Transverse colon (tissue), 4 donors: ENCODE results near the gene B3GALNT2. TPM values are rescaled to one million over a fixed set of nuclear protein-coding genes. Genes with fewer than 3 reads are reported as not detected.

Experiments used
- DNase-seq: peaks from one replicate; pipeline ENCODE4 v3.0.0-alpha.2; 2019
- H3K27ac ChIP-seq, 4 donors: fragments of 200-600 bp; sonication (generic); 2 replicates each; pipeline ENCODE4 v1.5.1; 2016 to 2018; ENCODE audit warnings: inconsistent platforms in 4 of 4
- H3K27me3 ChIP-seq: fragments of 200-600 bp; sonication (generic); 2 replicates; pipeline ENCODE4 v1.5.1; 2017; ENCODE audit warnings: inconsistent platforms
- H3K36me3 ChIP-seq, 4 donors: fragments of 200-600 bp; sonication (generic); 2 replicates each; pipeline ENCODE4 v1.5.1; 2017 to 2019; ENCODE audit warnings: inconsistent platforms in 4 of 4
- H3K4me1 ChIP-seq, 4 donors: fragments of 200-600 bp; sonication (generic); 2 replicates each; pipeline ENCODE4 v1.5.1; 2017 to 2020; ENCODE audit warnings: inconsistent platforms in 4 of 4
- H3K4me3 ChIP-seq, 4 donors: fragments of 200-600 bp; sonication (generic); 1 replicate in 1 of 4; 2 replicates in 3 of 4; pipeline versions ENCODE4 v1.5.1 to v1.6.1; 2017 to 2019; ENCODE audit warnings: inconsistent platforms in 4 of 4
- H3K9me3 ChIP-seq, 2 donors: fragments of 200-600 bp; sonication (generic); 2 replicates each; pipeline ENCODE4 v1.5.1; 2017 to 2019; ENCODE audit warnings: inconsistent platforms in 2 of 2
- EP300 ChIP-seq: sonication (generic); formaldehyde crosslinking; IDR thresholded peaks from one replicate; pipeline ENCODE4 v1.6.1; 2017; ENCODE audit warnings: antibody characterized with exemption, low read depth
- POLR2A ChIP-seq: fragments of 450-650 bp; IDR thresholded peaks from one replicate; pipeline ENCODE4 v1.6.1; 2016; ENCODE audit warnings: antibody characterized with exemption, mild to moderate bottlenecking, moderate library complexity
- POLR2AphosphoS5 ChIP-seq, 3 donors: sonication (generic); formaldehyde crosslinking; IDR thresholded peaks; one replicate each; pipeline ENCODE4 v1.6.1; 2016; ENCODE audit warnings: antibody characterized with exemption in 3 of 3
- WGBS, 2 donors: methylation state at CpG; one replicate each; pipeline ENCODE4 v1.1.5; 2018; ENCODE audit warnings: low coverage in 1 of 2; 5-methylcytosine and 5-hydroxymethylcytosine counted together
- in situ Hi-C, 4 donors: fragments of 200-750 bp; cut with MboI; loops; one replicate each; pipeline versions ENCODE4 v1.15.0 to v1.15.1; 2017; ENCODE audit warnings: low sequenced_read_pairs in 3 of 4, low pct_ligation_motif_present in 1 of 4, low pct_unique_long_range_greater_than_20kb in 1 of 4
- intact Hi-C: fragments of 100-400 bp; cut with DNase I; formaldehyde crosslinking; loops from one replicate; pipeline ENCODE4 v1.15.1; 2023; ENCODE audit warnings: low total_unique reads
- total RNA-seq, 4 donors: library from RNA; depleted of rRNA; stranded (reverse); fragments of >200 nt; gene quantifications; one replicate each; pipeline ENCODE4 v1.1.0, GENCODE V29; 2016
- TF ChIP-seq, protein P1 (sequence below), 5 experiments: fragments of 200-600 bp in 3 of 5; fragments of 450-650 bp in 2 of 5; sonication (generic) in 3 of 5; IDR thresholded peaks; 1 replicate in 2 of 5; 2 replicates in 3 of 5; pipeline ENCODE4 v1.5.1; 2016 to 2017; ENCODE audit warnings: antibody characterized with exemption in 5 of 5, inconsistent platforms in 3 of 5, mild to moderate bottlenecking in 2 of 5, moderate library complexity in 1 of 5

Gene B3GALNT2
- total RNA-seq, 4 donors from 2014 or later: 21.4 to 42.2 (median 30.5) TPM

DNA sequence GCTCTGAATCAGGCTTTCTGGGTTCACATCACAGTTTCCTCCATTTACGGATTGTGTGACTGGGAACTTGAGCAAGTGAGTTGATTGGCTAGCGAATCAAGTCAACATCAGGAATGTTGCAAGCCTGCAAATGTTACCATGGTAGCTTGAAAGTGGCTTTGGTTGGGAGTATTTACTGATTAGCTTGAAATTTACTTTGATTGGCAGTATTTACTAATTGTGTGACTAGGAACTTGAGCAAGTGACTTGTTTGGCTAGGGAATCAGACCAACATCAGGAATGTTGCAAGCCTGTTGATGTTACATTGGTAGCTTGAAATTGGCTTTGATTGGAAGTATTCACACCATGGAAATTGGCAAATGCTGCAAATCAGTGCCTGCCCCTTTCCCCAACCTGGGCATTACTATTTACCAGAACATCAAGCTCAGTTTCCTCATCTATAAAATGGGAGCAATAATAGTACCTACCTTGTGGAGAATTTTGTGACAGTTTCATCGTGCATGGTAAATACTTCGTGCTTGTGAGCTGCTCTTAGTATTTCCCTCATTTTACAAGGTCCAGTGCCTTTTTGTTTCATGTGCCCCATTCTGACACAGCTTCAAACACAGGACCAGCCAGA lies 23.1 kb upstream of the B3GALNT2 start:
- Histone ChIP-seq H3K9me3 (no peaks in the 10 kb centered on the region), H3K27ac (no peak overlapping the region), H3K4me3 (no peak overlapping the region), H3K36me3 (no peaks in the 10 kb centered on the region), H3K27me3 (no peaks in the 10 kb centered on the region), H3K4me1 (no peaks in the 10 kb centered on the region)
- no peak for DNase-seq
- in situ Hi-C loops: loop anchor here in 1 of 4 donors (10.0 kb wide), 1 partner anchor 447 kb away; no protein-coding TSS in a partner anchor
- WGBS, 2 donors: 87 to 90% methylated on average over 2 to 4 of the region's 4 CpGs
- intact Hi-C loops: no loop called here
- TF ChIP-seq, protein P1, sequence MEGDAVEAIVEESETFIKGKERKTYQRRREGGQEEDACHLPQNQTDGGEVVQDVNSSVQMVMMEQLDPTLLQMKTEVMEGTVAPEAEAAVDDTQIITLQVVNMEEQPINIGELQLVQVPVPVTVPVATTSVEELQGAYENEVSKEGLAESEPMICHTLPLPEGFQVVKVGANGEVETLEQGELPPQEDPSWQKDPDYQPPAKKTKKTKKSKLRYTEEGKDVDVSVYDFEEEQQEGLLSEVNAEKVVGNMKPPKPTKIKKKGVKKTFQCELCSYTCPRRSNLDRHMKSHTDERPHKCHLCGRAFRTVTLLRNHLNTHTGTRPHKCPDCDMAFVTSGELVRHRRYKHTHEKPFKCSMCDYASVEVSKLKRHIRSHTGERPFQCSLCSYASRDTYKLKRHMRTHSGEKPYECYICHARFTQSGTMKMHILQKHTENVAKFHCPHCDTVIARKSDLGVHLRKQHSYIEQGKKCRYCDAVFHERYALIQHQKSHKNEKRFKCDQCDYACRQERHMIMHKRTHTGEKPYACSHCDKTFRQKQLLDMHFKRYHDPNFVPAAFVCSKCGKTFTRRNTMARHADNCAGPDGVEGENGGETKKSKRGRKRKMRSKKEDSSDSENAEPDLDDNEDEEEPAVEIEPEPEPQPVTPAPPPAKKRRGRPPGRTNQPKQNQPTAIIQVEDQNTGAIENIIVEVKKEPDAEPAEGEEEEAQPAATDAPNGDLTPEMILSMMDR (IDR thresholded peaks at IDR 0.05): no peak
- TF ChIP-seq EP300: no peak
- TF ChIP-seq POLR2A: no peak
- TF ChIP-seq POLR2AphosphoS5 (IDR thresholded peaks at IDR 0.05): no peak

DNA sequence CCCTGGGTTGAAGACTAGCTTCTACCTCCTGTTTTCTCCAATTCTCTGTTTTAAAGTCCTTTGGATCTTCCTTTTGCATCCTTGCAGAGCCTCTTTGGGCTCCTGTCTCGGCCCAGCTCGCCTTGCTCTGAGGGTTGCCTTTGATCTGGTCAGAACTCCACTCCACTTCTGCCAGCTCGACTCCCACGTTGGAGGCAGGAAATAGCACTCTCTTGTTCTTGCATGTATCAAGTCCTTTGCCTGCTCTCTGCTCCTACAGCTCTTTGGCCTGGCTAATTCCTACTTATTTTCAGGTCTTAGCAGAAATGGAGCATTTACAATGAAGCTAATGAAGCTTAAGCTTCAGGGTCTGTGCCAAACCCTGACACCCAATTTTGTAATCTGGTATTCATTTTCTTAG lies 21.1 kb upstream of the B3GALNT2 start:
- intact Hi-C loops: no loop called here
- H3K36me3 ChIP-seq: no peaks in the 10 kb centered on the region
- in situ Hi-C loops: loop anchor here in 1 of 4 donors (10.0 kb wide), 1 partner anchor 449 kb away; no protein-coding TSS in a partner anchor
- no peaks in the 10 kb centered on the region for H3K27me3 ChIP-seq
- WGBS, 2 donors: 60 to 65% methylated on average over 1 to 4 of the region's 4 CpGs
- no peaks in the 10 kb centered on the region for H3K4me1 ChIP-seq
- no peak for DNase-seq
- TF ChIP-seq, protein P1 (IDR thresholded peaks at IDR 0.05): no peak
- TF ChIP-seq EP300 (no peak), POLR2AphosphoS5 (IDR thresholded peaks at IDR 0.05) (no peak), POLR2A (no peak)
- no peak overlapping the region for H3K27ac ChIP-seq
- H3K9me3 ChIP-seq: no peaks in the 10 kb centered on the region
- H3K4me3 ChIP-seq: no peak overlapping the region

DNA sequence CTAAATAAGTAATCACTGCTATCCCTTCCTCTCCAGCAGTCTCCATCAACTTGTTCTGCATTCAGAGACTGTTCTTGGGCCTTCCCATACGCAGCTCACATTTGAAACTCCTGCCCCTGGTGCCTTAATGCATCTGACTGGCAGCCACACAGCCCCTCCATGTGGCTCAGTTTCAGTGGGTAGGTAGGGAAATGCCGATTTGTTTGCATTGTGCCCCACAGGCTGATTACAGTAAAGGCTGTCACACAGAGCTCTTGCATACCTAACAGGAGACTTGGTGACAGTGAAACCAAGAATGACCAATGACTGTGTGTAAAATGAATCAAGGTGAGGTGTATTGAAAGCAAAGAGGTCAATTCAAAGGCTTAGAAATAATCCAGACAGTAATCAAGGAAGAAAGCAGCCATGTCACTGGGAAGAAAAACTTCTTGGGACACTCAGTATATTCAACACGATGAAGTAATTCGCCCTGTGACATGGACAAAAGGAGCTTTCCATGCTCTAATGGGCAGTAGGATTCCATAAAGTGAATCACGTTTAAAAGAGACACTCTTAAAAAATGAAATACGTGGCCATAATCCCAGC lies 12.7 kb upstream of the B3GALNT2 start:
- Histone ChIP-seq H3K4me1 (no peaks in the 10 kb centered on the region), H3K36me3 (no peaks in the 10 kb centered on the region), H3K27me3 (no peaks in the 10 kb centered on the region), H3K9me3 (no peaks in the 10 kb centered on the region), H3K27ac (no peak overlapping the region), H3K4me3 (no peak overlapping the region)
- no peak for DNase-seq
- in situ Hi-C loops (loop anchor here (25.0 kb wide), 3 partner anchors 220 to 445 kb away; no protein-coding TSS in a partner anchor), intact Hi-C loops (no loop called here)
- no peak for TF ChIP-seq EP300
- no peak for TF ChIP-seq POLR2AphosphoS5 (IDR thresholded peaks at IDR 0.05)
- TF ChIP-seq POLR2A: no peak
- TF ChIP-seq, protein P1 (IDR thresholded peaks at IDR 0.05): no peak
- 83% methylated on average over 4 to 6 of the region's 6 CpGs for WGBS, 2 donors

DNA sequence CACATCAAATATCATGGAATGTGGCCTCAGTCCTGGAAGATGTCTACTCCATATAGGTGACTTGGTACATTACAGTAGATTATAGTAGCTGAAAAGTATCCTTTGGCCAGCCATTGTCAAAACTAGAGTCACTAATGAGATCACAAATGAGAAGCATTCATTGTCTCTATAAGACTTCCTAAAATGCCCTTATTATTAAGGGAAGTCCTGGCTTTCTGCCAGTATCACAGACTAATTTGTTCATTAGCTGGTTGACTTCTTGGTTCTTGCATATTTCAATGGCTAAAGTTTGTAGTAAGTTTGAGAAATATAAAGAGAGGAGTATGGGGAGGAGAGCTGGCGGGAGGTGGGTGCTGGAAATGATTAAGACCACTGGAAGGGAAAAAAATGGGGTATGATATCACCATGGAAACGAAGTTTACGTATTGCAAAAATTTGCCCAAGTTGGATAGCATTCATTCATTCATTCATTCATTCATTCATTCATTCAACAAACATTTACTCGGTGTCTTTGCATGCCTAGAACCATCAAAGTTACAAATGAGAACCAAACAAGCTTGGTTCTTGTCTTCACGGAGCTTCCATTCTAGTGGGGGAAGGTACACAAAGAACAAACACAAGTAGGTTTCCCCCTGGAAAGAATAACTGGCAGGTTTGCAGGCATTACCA lies 11.7 kb upstream of the B3GALNT2 start:
- Histone ChIP-seq H3K9me3 (no peaks in the 10 kb centered on the region), H3K27ac (no peak overlapping the region), H3K4me1 (no peaks in the 10 kb centered on the region), H3K36me3 (no peaks in the 10 kb centered on the region), H3K27me3 (no peaks in the 10 kb centered on the region), H3K4me3 (no peak overlapping the region)
- DNase-seq: no peak
- WGBS, 2 donors: 92 to 93% methylated on average over 5 of the region's 5 CpGs
- TF ChIP-seq, protein P1 (IDR thresholded peaks at IDR 0.05): no peak
- no peak for TF ChIP-seq POLR2AphosphoS5 (IDR thresholded peaks at IDR 0.05)
- no peak for TF ChIP-seq EP300
- no peak for TF ChIP-seq POLR2A
- intact Hi-C loops: no loop called here
- in situ Hi-C loops: loop anchor here (25.0 kb wide), 3 partner anchors 221 to 446 kb away; no protein-coding TSS in a partner anchor
